Measurements from ENCODE around the gene APCDD1L. TPM values are rescaled to one million over a fixed set of nuclear protein-coding genes. Genes with fewer than 3 reads are reported as not detected.

APCDD1L gene
- polyA plus RNA-seq, 1 of the 3 experiments (the other 2 are of a cell fraction) = 0.99 TPM

DNA sequence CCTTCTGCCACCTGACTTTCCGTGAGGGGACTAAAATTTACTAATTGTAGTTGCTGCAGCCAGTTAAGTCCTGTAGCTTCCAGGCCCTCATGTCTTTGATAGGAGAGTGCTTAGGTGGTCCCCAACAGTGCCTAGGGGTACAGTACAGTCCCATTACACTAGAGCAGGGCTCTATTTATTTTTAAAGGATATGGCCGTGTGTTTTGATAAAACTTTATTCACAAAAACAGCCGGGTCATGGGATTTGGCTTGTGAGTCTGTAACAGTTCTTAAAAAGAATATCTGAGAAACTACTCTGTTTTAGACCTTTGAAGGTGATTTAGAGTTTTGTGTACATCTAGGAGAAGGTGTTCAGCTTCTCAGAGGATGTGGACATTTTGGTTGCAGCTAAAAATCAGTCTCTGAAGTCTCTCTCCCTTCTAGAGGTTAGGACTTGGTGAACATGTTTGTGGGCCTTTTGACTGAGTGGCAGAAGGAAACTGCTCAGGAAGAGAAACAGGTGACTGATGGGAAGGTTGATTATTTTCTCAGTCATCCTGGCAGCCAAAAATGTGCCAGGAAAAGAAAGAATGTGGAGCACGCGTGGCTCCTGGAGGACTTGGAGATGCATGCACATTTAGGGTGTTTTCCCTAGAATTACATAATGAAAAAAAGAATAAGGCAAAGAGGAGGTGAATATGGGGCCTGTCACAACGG, 68.8 kb downstream of the APCDD1L start:
- Histone ChIP-seq H3K4me1 (ENCODE audit: control insufficient read depth in 1 of 2, insufficient read depth in 2 of 2, low read depth in 1 of 2, low read length in 1 of 2) (peaks cover 4 to 49% of the 10 kb centered on the region in 2 experiments; a peak in 3 of 4 replicates), H3K9me3 (no peaks in the 10 kb centered on the region), H4K20me1 (ENCODE audit: insufficient read depth) (no peaks in the 10 kb centered on the region), H2AFZ (ENCODE audit: low read depth) (no peak overlapping the region), H3K4me2 (no peak overlapping the region), H3K79me2 (ENCODE audit: insufficient read depth) (peaks cover 68% of the 10 kb centered on the region; the same call in 1 of the 2 replicates), H3K27ac (ENCODE audit: low read depth in 2 of 2, low read length in 1 of 2) (no peak overlapping the region), H3K4me3 (ENCODE audit: low read depth in 2 of 2, low read length in 1 of 2) (no peak overlapping the region), H3K36me3 (replicated peaks in 1 of 2; ENCODE audit: control insufficient read depth in 1 of 2, insufficient read depth in 2 of 2, low read length in 1 of 2) (peaks cover 39 to 56% of the 10 kb centered on the region in 2 experiments), H3K27me3 (ENCODE audit: insufficient read depth) (no peaks in the 10 kb centered on the region), H3K9me2 (no peaks in the 10 kb centered on the region), H3F3A (replicated peaks; ENCODE audit: insufficient read depth) (peaks cover 10% of the 10 kb centered on the region), H3K9ac (no peak overlapping the region)
- CTCF ChIA-PET = interaction anchor here (0.7 to 4.2 kb wide), 8 partner anchors 12 to 776 kb away, joined by 3 to 24 read pairs (median 3); no protein-coding TSS in a partner anchor
- POLR2A ChIA-PET = no interaction called here
- 91% methylated on average over 5 of the region's 6 CpGs for WGBS (ENCODE audit: low lambda C conversion rate)
- no peak for DNase-seq
- no peak for TF ChIP-seq TCF12 (IDR thresholded peaks at IDR 0.05)
- TF ChIP-seq, protein P1, sequence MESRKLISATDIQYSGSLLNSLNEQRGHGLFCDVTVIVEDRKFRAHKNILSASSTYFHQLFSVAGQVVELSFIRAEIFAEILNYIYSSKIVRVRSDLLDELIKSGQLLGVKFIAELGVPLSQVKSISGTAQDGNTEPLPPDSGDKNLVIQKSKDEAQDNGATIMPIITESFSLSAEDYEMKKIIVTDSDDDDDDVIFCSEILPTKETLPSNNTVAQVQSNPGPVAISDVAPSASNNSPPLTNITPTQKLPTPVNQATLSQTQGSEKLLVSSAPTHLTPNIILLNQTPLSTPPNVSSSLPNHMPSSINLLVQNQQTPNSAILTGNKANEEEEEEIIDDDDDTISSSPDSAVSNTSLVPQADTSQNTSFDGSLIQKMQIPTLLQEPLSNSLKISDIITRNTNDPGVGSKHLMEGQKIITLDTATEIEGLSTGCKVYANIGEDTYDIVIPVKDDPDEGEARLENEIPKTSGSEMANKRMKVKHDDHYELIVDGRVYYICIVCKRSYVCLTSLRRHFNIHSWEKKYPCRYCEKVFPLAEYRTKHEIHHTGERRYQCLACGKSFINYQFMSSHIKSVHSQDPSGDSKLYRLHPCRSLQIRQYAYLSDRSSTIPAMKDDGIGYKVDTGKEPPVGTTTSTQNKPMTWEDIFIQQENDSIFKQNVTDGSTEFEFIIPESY (IDR thresholded peaks at IDR 0.05; ENCODE audit: borderline replicate concordance, low read depth) = no peak
- no peak for TF ChIP-seq EZH2phosphoT487 (IDR thresholded peaks at IDR 0.05; ENCODE audit: borderline replicate concordance, low read depth)
- no peak for TF ChIP-seq SMC3 (IDR thresholded peaks at IDR 0.05; ENCODE audit: low read depth, low read length)

DNA sequence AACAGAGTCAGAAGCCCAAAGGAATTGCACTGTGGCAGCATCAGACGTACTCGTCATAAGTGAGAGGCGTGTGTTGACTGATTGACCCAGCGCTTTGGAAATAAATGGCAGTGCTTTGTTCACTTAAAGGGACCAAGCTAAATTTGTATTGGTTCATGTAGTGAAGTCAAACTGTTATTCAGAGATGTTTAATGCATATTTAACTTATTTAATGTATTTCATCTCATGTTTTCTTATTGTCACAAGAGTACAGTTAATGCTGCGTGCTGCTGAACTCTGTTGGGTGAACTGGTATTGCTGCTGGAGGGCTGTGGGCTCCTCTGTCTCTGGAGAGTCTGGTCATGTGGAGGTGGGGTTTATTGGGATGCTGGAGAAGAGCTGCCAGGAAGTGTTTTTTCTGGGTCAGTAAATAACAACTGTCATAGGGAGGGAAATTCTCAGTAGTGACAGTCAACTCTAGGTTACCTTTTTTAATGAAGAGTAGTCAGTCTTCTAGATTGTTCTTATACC, 70.4 kb downstream of the APCDD1L start:
- Histone ChIP-seq H3K36me3 (replicated peaks in 1 of 2; ENCODE audit: control insufficient read depth in 1 of 2, insufficient read depth in 2 of 2, low read length in 1 of 2) (peaks cover 39 to 59% of the 10 kb centered on the region in 2 experiments), H3K4me2 (no peak overlapping the region), H3K9me2 (no peaks in the 10 kb centered on the region), H3K9me3 (no peaks in the 10 kb centered on the region), H4K20me1 (ENCODE audit: insufficient read depth) (no peaks in the 10 kb centered on the region), H3K79me2 (ENCODE audit: insufficient read depth) (peaks cover 73% of the 10 kb centered on the region), H3K27me3 (ENCODE audit: insufficient read depth) (no peaks in the 10 kb centered on the region), H3K4me3 (ENCODE audit: low read depth in 2 of 2, low read length in 1 of 2) (no peak overlapping the region), H3K9ac (no peak overlapping the region), H2AFZ (ENCODE audit: low read depth) (no peak overlapping the region), H3F3A (replicated peaks; ENCODE audit: insufficient read depth) (peaks cover 7% of the 10 kb centered on the region), H3K27ac (ENCODE audit: low read depth in 2 of 2, low read length in 1 of 2) (no peak overlapping the region), H3K4me1 (ENCODE audit: control insufficient read depth in 1 of 2, insufficient read depth in 2 of 2, low read depth in 1 of 2, low read length in 1 of 2) (peaks cover 4 to 42% of the 10 kb centered on the region in 2 experiments; a peak in 3 of 4 replicates)
- no peak for DNase-seq
- TF ChIP-seq TEAD4 (IDR thresholded peaks at IDR 0.05; ENCODE audit: borderline replicate concordance, insufficient read depth) = no peak
- ChIA-PET CTCF (interaction anchor here (0.9 kb wide), 1 partner anchor 206 kb away, joined by 3 read pairs; no protein-coding TSS in a partner anchor), POLR2A (interaction anchor here (0.6 kb wide), 1 partner anchor 47 kb away, joined by 3 read pairs; no protein-coding TSS in a partner anchor)
- WGBS (ENCODE audit: low lambda C conversion rate) = 95% methylated on average over 5 of the region's 5 CpGs

DNA sequence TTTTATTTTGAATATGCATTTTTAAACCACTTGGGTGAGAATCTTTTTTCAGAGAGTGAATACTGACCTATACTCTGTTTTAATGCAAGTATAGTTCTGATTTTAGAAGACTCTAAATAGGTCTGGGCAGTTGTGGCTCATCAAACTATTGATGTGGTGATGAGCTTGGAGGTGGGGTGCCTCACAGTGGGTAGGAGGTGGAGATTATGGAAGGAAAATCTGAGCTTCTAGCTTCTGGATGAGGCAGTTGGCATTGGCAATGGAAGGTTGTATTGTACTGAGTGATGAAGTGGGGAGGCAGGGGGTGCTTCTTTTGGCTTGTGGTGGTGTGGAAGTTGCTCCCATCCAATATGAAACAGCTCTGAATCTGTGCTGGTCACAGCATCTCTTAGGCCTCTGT, 73.5 kb downstream of the APCDD1L start:
- TF ChIP-seq, protein P2, sequence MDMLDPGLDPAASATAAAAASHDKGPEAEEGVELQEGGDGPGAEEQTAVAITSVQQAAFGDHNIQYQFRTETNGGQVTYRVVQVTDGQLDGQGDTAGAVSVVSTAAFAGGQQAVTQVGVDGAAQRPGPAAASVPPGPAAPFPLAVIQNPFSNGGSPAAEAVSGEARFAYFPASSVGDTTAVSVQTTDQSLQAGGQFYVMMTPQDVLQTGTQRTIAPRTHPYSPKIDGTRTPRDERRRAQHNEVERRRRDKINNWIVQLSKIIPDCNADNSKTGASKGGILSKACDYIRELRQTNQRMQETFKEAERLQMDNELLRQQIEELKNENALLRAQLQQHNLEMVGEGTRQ (IDR thresholded peaks at IDR 0.05; ENCODE audit: borderline replicate concordance, low read depth, low read length) = no peak
- TF ChIP-seq TAF1 (IDR thresholded peaks at IDR 0.05; ENCODE audit: borderline replicate concordance, low read depth, low read length) (no peak), RCOR1 (IDR thresholded peaks at IDR 0.05; ENCODE audit: low read length) (no peak), NFIC (IDR thresholded peaks at IDR 0.05; ENCODE audit: borderline replicate concordance) (no peak), POLR2AphosphoS5 (IDR thresholded peaks at IDR 0.05; ENCODE audit: low read depth, low read length) (no peak), MEF2A (IDR thresholded peaks at IDR 0.05; ENCODE audit: borderline replicate concordance, low read depth) (no peak), YY1 (IDR thresholded peaks at IDR 0.05; ENCODE audit: low read depth) (no peak), SIN3A (IDR thresholded peaks at IDR 0.05; ENCODE audit: borderline replicate concordance, low read depth, low read length) (no peak), FOSL2 (IDR thresholded peaks at IDR 0.05; ENCODE audit: borderline replicate concordance, low read depth) (no peak), GATA2 (CRISPR knock-in tag; IDR thresholded peaks at IDR 0.05) (no peak)
- CTCF ChIA-PET = no interaction called here
- POLR2A ChIA-PET = interaction anchor here (1.0 kb wide), 1 partner anchor 52 kb away, joined by 4 read pairs; the partner anchor contains the start of gene VAPB

More for the DNA sequence above, 73.5 kb downstream of the APCDD1L start:
- Histone ChIP-seq H3K4me1 (ENCODE audit: control insufficient read depth in 1 of 2, insufficient read depth in 2 of 2, low read depth in 1 of 2, low read length in 1 of 2) (peaks cover 0 to 25% of the 10 kb centered on the region in 2 experiments; a peak in 2 of 4 replicates), H3K9me2 (no peaks in the 10 kb centered on the region), H3K4me3 (ENCODE audit: low read depth in 2 of 2, low read length in 1 of 2) (no peak overlapping the region), H2AFZ (ENCODE audit: low read depth) (no peak overlapping the region), H3K36me3 (replicated peaks in 1 of 2; ENCODE audit: control insufficient read depth in 1 of 2, insufficient read depth in 2 of 2, low read length in 1 of 2) (peaks cover 37 to 51% of the 10 kb centered on the region in 2 experiments), H3K9ac (no peak overlapping the region), H3K4me2 (no peak overlapping the region), H3F3A (replicated peaks; ENCODE audit: insufficient read depth) (peaks cover 2% of the 10 kb centered on the region), H3K27me3 (ENCODE audit: insufficient read depth) (no peaks in the 10 kb centered on the region), H3K27ac (ENCODE audit: low read depth in 2 of 2, low read length in 1 of 2) (no peak overlapping the region), H3K9me3 (no peaks in the 10 kb centered on the region), H4K20me1 (ENCODE audit: insufficient read depth) (no peaks in the 10 kb centered on the region), H3K79me2 (ENCODE audit: insufficient read depth) (peaks cover 89% of the 10 kb centered on the region)
- DNase-seq = no peak
